HL-60 (cell line): ENCODE data around the gene OTOA.

Experiments used
- POLR2AphosphoS5 ChIP-seq: IDR thresholded peaks from 2 replicates; pipeline ENCODE4 v1.6.1; 2012; ENCODE audit warnings: low read depth
- TF ChIP-seq, protein P1 (sequence below): IDR thresholded peaks from one replicate; pipeline ENCODE4 v1.5.1; 2011; ENCODE audit warnings: low read length, control low read depth, inconsistent platforms; ENCODE audit not compliant: insufficient read depth
- TF ChIP-seq, protein P2 (sequence below): IDR thresholded peaks from 2 replicates; pipeline ENCODE4 v1.6.1; 2012; ENCODE audit warnings: low read depth; ENCODE audit not compliant: insufficient replicate concordance

DNA sequence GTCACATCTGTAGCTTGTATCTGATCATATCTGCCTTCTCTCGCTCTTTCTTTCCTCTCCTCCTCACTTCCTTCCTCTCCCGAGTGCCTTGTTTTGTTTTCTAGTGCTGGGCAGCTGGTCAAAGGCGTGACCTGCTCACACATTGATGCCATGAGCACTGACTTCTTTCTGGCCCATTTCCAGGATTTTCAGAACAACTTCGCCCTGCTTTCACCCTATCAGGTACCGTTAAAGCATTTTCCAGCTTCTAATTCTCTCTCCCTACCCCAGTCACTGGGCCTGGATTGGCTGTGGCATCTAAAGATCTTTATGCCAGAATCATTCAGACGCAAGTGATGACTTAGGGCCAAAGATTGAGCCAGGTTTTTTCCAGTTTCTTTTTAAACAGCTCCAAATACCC, 55.5 kb downstream of the OTOA start:
- TF ChIP-seq, protein P1, sequence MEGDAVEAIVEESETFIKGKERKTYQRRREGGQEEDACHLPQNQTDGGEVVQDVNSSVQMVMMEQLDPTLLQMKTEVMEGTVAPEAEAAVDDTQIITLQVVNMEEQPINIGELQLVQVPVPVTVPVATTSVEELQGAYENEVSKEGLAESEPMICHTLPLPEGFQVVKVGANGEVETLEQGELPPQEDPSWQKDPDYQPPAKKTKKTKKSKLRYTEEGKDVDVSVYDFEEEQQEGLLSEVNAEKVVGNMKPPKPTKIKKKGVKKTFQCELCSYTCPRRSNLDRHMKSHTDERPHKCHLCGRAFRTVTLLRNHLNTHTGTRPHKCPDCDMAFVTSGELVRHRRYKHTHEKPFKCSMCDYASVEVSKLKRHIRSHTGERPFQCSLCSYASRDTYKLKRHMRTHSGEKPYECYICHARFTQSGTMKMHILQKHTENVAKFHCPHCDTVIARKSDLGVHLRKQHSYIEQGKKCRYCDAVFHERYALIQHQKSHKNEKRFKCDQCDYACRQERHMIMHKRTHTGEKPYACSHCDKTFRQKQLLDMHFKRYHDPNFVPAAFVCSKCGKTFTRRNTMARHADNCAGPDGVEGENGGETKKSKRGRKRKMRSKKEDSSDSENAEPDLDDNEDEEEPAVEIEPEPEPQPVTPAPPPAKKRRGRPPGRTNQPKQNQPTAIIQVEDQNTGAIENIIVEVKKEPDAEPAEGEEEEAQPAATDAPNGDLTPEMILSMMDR = no peak
- TF ChIP-seq, protein P2, sequence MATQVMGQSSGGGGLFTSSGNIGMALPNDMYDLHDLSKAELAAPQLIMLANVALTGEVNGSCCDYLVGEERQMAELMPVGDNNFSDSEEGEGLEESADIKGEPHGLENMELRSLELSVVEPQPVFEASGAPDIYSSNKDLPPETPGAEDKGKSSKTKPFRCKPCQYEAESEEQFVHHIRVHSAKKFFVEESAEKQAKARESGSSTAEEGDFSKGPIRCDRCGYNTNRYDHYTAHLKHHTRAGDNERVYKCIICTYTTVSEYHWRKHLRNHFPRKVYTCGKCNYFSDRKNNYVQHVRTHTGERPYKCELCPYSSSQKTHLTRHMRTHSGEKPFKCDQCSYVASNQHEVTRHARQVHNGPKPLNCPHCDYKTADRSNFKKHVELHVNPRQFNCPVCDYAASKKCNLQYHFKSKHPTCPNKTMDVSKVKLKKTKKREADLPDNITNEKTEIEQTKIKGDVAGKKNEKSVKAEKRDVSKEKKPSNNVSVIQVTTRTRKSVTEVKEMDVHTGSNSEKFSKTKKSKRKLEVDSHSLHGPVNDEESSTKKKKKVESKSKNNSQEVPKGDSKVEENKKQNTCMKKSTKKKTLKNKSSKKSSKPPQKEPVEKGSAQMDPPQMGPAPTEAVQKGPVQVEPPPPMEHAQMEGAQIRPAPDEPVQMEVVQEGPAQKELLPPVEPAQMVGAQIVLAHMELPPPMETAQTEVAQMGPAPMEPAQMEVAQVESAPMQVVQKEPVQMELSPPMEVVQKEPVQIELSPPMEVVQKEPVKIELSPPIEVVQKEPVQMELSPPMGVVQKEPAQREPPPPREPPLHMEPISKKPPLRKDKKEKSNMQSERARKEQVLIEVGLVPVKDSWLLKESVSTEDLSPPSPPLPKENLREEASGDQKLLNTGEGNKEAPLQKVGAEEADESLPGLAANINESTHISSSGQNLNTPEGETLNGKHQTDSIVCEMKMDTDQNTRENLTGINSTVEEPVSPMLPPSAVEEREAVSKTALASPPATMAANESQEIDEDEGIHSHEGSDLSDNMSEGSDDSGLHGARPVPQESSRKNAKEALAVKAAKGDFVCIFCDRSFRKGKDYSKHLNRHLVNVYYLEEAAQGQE = no peak
- TF ChIP-seq POLR2AphosphoS5 = no peak
